ENCODE data around the gene PDZRN3.

The PDZRN3 gene

DNA sequence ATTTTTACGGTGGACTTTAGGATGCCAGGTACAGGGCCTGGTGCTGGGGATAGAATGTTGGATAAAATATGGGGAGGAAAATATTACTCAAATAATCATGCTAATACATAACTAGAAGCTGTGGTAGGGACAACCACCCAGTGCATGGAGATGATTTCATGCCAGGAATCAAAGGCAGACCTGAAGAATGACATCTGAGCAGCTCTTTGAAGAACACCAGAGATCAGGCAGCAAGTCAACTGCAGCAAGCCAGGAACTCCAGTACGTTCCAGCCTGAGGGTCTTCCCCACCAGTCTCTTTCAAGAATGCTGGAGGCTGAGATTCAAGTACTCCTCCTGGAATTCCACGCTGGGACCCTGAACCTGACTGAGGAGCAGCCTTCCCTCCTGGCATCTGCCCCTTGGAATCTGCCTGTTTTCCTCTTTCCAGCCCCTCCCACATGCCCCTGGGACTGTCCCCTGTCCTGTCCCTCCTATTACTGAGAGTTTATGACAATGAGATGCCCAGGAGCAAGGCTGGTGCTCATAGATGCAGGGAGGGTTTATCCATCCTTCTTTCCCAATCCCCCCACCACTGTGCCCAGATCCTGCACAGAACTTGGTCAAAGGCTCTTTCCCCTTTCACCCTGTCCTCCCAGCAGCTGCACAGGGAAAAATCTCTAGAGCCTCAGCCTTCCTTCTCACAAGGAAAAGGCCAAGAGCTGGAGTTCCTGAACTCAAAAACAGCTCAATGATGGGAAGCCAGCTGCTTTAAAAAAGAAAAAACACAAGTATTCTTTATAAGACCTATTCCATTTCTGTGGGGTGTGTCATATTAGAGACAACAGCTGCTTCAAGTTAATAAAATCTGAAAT is 68.0 kb downstream of the PDZRN3 start:
- DNase-seq (ENCODE audit: low read depth): no peak

DNA sequence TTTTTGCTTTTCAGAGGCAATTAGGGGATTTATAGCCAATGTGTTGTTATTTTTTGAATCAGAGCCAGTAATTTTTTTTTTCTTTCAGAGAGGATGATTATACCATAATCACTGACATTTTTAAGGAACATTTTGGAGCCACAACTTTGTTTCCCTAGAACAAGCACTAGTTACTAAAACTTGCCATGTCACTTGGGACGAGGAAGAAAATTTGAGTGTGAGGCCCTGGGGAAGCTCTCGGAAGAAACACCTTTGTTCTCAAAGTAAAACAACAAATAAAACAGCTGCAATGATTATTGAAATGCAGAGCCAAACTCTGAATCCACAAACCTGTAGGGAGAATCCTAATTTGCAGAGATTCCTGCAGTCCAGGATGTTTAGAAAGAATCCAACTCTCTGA is 69.7 kb downstream of the PDZRN3 start:
- no peak for DNase-seq (ENCODE audit: low read depth)

DNA sequence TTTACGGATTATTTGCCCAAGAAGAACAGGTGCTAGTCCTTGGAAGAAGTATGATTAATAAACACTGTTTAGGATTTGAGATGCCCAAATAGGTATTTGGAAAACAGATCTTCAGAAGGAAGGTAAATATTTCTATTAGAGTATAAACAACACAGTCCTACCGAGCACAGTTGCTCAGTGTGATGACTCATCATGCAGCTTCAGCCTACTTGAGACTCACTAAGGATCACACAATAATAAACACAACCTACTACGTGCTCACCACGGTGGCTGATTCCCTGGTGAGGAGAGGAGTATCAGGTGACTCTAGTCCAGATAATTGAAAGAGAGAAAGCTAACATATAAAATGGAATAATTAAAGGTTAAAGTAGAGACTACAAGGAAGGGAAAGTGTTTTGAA is 72.0 kb downstream of the PDZRN3 start:
- DNase-seq (ENCODE audit: low read depth): no peak

- no peak for DNase-seq (ENCODE audit: low read depth)
These were observed 74.7 kb downstream of the PDZRN3 start for GRCh38 chr3:73550032-73550431.

- DNase-seq (ENCODE audit: low read depth): no peak
These were observed 75.6 kb downstream of the PDZRN3 start for GRCh38 chr3:73549051-73549600.

- no peak for DNase-seq (ENCODE audit: low read depth)
These were observed 76.3 kb downstream of the PDZRN3 start for GRCh38 chr3:73548436-73548835.

- DNase-seq (ENCODE audit: low read depth): no peak
These were observed 77.1 kb downstream of the PDZRN3 start for GRCh38 chr3:73547427-73548248.

GRCh38 chr3:73546961-73547360 is 77.8 kb downstream of the PDZRN3 start:
- DNase-seq (ENCODE audit: low read depth): no peak

GRCh38 chr3:73543412-73543811 is 81.3 kb downstream of the PDZRN3 start:
- no peak for DNase-seq (ENCODE audit: low read depth)

DNA sequence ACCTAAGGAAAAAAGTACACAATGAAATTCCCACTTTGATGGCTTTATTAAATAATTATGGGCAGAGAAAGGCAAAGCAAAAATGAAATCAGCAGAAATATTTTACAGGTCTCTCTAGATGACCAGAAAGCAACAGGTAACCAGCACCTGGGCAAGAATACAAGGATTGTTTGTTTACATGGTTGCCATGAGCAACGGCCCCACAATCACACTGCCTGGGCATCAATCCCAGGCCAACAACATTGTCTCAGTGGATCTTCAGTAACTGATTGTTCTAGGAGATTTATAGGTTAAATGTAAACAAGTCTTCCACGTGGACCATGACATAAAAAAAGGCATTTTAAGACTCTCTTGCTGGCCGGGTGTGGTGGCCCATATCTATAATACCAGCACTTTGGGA is 82.6 kb downstream of the PDZRN3 start:
- no peak for DNase-seq (ENCODE audit: low read depth)

DNA sequence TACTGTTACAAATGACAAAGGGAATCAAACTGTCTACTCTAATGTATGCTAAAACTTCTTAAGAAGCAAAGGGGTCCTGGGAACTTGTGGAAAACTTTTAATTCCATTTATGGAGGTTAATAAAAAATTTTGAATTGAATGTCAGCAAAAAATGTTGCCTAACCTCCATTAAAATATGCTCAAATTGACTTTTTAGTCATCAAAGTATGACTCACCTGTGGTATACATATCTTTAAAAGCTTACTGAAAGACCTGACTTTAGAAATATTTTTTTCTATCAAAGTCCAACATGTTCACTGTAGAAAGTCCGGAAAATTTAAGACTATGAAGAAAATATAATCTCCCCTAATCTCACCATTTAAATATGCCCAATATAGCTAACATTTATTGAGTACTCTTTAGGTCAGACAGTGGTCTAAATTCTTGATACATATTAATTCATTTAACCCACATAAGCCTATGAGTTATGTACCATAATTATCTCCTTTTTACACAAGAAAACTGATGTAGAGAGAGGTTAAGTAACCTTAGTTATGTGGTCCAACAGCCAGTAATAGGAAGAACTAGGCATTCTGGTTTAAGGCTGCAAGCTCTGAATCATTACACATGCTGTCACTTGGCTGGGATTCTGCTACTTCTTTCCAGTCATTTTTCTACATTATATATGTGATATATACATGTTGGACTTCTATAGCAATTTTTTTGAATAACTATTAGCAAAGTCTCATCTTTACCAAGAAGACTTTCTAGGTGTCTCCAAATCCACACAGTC is 83.6 kb downstream of the PDZRN3 start:
- no peak for DNase-seq (ENCODE audit: low read depth)

DNA sequence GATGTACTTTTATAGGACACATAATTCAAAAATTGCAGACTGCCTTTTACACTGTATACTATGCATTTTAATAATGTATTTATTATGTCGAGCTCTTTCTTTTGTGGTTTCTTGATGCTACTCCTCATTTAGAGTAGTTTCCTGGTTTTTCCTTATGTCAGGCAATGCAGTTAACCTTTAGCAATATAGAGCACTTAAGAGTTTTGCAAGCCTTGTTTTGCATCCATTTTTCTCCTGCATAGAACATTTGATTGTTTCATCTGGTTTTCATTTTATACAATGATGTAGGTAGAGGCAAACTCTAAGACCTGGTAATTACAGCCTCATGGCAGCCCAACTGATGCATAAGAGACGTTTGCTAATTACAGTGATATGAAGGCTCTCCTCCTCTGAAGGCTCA is 86.3 kb downstream of the PDZRN3 start:
- DNase-seq (ENCODE audit: low read depth): no peak

- DNase-seq (ENCODE audit: low read depth): no peak
These were observed 87.8 kb downstream of the PDZRN3 start for GRCh38 chr3:73536952-73537351.

- DNase-seq (ENCODE audit: low read depth): no peak
These were observed 88.3 kb downstream of the PDZRN3 start for GRCh38 chr3:73536336-73536895.

GRCh38 chr3:73535931-73536330 is 88.8 kb downstream of the PDZRN3 start:
- no peak for DNase-seq (ENCODE audit: low read depth)

DNA sequence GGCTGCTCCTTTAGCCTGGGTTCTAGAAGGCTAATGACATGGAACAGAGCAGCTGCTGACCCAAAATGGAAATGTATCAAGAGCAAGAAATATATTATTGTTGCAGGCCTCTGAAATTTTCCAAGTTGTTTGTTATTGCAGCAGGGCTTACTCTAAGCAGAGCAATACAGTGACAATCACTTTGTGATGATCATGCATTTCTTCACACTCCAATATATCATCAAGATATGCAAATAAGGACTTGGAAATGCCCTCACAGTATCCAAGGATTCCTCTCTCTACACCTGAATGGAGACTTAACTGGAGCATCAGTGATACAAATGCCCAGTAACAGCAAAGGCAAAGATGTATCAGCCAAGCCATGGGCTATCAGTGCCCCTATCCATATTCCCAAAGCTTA is 89.6 kb downstream of the PDZRN3 start:
- DNase-seq (ENCODE audit: low read depth): no peak

DNA sequence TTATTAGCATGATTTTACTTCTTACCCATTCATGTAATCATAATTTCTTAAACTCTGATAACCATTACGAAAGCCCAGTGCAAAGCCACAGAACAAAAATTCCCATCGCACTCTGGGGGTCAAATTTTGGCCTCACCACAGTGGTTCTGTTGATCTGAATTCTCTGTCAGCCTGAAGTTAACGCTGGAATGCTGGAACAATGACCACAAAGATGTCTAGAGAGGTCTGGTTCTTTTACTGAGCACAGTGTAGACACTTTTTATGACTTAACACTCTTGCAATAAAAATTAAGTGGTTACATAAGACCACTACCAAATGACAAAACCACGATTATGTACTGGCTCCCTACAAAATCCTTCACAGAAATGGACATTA is 94.7 kb downstream of the PDZRN3 start:
- DNase-seq (ENCODE audit: low read depth): no peak

- no peak for DNase-seq (ENCODE audit: low read depth)
These were observed 95.3 kb downstream of the PDZRN3 start for GRCh38 chr3:73529308-73530021.

- no peak for DNase-seq (ENCODE audit: low read depth)
These were observed 99.2 kb downstream of the PDZRN3 start for GRCh38 chr3:73525591-73525990.

- DNase-seq (ENCODE audit: low read depth): no peak
These were observed 101.1 kb downstream of the PDZRN3 start for GRCh38 chr3:73523661-73524060.

- no peak for DNase-seq (ENCODE audit: low read depth)
These were observed 102.9 kb downstream of the PDZRN3 start for GRCh38 chr3:73521734-73522336.
